SK-N-MC (cell line): Measurements from ENCODE around the gene PEX3.

Experiments used
- EZH2 ChIP-seq: fragments of 200-600 bp; sonication (generic); IDR thresholded peaks from one replicate; pipeline ENCODE4 v1.6.1; 2017; ENCODE audit warnings: antibody characterized with exemption
- FOXP2 ChIP-seq: optimal IDR thresholded peaks from 2 replicates; pipeline ENCODE3; 2011; ENCODE audit warnings: mild to moderate bottlenecking, moderate library complexity; ENCODE audit not compliant: insufficient read depth; ENCODE audit errors: extremely low read length, control extremely low read depth
- POLR2AphosphoS5 ChIP-seq: IDR thresholded peaks from 2 replicates; pipeline ENCODE4 v1.6.1; 2012; ENCODE audit warnings: mild to moderate bottlenecking, low read depth, low read length, borderline replicate concordance

DNA sequence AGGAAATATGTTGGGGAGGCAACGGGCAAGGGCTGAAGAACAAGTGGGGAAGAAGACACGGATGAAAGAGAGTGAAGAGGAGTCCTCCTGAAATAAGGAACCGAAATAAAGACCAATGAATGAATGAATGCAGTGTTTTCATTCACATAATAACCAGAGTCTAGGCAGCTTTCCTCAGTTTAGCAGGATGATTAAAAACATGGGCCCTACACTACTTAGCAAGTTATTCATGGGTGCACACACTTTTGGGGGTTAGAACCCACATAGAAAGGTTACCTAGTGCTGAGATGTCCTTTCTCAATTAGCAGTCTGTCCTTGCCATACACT is 66.8 kb downstream of the PEX3 start:
- TF ChIP-seq POLR2AphosphoS5 = no peak
- no peak for TF ChIP-seq FOXP2
- TF ChIP-seq EZH2 = no peak
